ENCODE measurements around the gene LIMS4.
"Not testable (repeated sequence)": the region's sequence is repeated elsewhere in the genome, so short reads cannot be mapped to it uniquely, and the experiment has no call there.

The LIMS4 gene

DNA sequence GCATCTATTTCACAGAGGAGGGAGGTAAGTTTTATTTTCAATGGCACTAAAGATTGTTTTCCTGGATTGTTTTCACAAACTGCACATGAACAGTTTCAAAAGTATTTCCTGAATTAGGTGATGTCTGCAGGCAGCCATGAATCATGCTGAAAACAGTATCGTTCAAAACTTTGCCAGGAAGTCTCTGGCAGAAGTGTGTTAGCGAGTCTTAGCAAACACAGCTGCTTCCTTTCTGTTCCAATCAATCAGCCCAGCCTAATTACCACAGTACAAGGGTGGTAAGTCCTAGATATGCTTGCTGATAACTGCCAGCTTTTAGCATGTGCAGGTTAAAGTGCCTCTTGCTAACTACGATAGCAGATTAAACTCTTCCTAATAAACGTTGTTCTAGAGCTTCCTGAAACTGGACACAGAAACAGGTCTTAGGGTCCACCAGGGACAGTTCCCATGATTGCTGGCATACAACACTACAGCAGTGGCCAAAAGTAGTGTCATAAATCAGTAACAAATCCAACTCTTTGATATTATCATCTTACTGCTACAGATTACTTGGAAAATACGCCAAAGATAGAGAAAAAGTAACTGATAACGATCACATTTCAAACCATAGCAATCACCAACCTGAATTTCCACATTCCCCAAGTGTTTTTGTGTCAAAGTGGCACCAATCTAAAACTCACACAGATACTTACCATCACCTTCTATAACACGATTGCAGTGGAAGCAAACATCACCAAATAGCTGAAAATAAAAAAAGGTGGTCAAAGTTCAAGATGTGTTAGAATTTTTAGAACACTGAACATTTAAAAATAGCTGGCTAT, 23.3 kb downstream of the LIMS4 start:
- DNase-seq, result not testable (repeated sequence)

DNA sequence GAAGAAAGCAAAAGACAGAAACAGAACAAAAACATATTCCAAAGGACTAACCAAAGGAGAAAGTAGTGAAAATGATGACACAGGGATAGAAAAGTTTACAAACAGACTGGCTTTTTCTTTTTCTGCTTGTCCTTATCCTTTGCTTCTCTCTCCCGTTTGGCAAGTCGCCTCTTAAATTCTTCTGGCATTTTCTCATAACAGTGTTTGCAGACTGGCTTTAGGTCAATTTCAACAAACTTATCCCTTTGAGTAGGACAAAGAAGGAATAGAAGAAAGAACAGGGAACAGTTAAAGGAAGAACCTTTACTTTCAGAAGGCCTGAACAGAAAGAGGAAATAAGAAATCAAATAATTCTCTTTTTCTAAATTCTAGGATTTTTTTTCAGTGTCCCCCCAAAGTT, 26.0 kb downstream of the LIMS4 start:
- DNase-seq, result not testable (repeated sequence)

GRCh38 chr2:110443305-110444005, 29.2 kb downstream of the LIMS4 start:
- DNase-seq, result not testable (repeated sequence)

GRCh38 chr2:110441905-110442304, 30.7 kb downstream of the LIMS4 start:
- DNase-seq, result not testable (repeated sequence)

DNA sequence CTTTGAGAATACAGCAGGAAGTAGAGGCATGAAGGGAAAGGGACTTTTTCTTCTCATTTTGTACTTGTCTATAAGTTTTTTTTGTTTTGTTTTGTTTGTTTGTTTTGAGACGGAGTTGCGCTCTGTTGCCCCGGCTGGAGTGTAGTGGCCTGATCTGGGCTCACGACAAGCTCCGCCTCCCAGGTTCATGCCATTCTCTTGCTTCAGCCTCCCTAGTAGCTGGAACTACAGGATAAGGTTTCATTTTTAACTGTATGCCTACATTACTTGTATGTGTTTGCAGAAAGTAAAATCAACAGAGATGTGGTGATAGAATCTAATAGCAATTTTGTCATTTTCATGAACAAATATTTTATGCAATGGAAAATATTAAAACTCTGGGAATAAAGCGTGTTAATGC, 38.1 kb downstream of the LIMS4 start:
- DNase-seq, result not testable (repeated sequence)

DNA sequence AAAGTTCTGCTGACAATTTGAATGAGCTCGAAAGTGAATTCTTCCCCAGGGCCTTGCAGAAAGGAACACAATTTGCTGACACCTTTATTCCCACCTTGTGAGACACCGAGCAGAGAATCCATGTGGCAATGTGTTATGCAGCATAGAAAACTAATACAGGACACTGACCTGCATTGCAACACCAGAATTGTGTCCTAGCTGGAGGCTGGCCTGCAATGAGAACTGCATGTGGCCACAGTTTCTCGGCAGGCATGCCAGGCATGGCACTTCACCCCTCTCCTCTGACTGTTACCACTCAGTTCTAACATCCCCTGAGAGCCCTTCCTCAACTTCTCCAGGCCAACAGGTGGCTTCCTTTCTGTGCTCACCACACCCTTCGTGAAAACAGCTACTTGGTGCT, 46.9 kb downstream of the LIMS4 start:
- not testable (repeated sequence) for DNase-seq

- not testable (repeated sequence) for DNase-seq
These were observed 48.2 kb downstream of the LIMS4 start for GRCh38 chr2:110424421-110424820.

- DNase-seq, result not testable (repeated sequence)
These were observed 49.0 kb downstream of the LIMS4 start for GRCh38 chr2:110423574-110423962.

DNA sequence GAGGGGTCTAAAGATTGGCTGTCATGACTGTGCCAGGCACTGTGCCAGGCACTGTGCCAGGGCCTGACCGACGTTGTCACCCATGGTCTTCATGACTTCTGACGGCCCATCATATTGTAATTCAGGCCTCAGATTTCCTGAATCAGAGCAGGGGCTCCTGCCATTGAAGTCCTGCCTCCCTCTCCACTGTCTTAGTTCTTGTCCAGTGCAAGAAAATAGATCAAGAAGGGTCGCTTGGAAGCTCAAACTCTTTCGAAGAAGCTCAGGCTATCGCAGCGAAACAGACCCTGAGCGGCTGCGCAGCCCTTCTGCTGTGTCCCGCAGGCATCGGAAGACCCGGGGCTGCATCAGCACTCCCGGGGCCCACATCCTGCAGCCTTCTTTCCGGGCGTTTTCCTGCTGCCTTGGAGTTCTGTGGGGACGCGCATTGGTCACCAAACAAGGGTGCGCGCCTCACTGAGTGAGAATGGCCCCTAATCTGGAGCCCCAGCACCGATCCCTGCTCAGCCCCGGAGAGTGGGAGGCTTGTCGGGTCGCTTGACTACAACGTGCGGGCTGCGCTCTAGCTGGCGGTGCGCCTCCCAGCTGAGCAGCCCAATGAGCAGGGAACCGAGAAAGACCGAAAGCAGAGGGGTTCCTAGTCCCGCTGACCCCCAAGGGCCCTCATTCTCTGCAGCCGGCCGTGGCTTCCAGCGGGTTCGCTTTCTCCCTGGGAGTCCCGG, 49.6 kb downstream of the LIMS4 start:
- DNase-seq, result not testable (repeated sequence)

GRCh38 chr2:110420641-110421354, 51.8 kb downstream of the LIMS4 start:
- not testable (repeated sequence) for DNase-seq

GRCh38 chr2:110407142-110407541, 65.5 kb downstream of the LIMS4 start:
- not testable (repeated sequence) for DNase-seq

DNA sequence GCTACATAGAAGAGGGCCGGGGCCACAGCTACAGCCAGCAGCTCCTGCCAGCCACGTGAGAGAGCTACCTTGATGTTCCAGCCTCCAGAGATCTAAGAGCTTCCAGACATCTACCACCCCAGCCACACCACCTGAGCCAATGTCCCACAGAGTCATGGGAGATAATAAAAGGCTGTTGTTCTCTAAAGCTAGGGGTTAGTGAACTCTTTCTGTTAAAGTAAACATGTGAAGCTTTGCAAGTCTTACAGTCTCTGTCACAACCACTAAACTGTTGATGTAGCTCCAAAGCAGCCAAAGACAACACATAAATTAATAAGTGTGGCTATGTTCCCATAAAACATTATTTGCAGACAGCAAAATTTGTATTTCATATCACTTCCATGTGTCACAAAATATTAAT, 67.6 kb downstream of the LIMS4 start:
- DNase-seq, result not testable (repeated sequence)

DNA sequence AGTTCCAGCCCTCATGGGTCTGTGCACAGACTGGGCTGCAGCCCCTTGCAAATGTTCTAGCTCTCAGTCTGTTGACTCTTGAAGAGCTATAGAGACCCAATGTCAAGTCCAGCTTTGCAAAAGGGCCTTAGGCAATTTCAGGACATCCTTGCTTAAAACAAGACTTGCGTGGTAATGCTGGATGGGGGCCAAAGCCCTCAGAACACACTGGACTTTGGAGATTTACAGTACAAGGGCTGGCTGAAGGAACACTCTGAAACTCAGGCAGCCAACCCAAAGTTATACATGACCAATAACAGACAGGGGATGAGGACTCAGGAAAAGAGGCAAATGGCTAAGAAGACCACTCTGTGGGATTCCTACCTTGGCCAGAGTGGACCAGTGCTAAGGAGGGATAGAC, 68.4 kb downstream of the LIMS4 start:
- DNase-seq, result not testable (repeated sequence)

- not testable (repeated sequence) for DNase-seq
These were observed 71.5 kb downstream of the LIMS4 start for GRCh38 chr2:110401001-110401618.

DNA sequence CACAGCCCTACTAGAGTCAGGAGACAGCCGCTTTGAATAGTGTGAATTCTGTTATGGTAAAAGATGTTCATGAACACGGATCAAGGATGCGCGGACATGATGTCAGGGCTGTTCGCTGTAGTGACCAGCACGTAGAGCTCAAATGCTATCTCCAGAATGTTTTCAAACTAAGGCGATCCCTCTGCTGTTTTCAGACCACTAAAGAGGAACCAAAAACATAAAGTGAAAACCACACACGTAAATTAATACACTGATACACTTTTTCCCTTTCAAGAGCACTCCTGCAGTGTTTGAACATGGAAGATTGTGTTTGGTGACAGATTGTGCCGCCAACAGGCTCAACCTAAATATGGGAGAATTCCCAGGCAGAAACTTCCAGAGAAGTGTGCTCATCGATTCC, 73.2 kb downstream of the LIMS4 start:
- DNase-seq, result not testable (repeated sequence)

- not testable (repeated sequence) for DNase-seq
These were observed 76.6 kb downstream of the LIMS4 start for GRCh38 chr2:110395990-110396389.
